ENCODE data around the gene TAF9B.
"Not testable (repeated sequence)": the region's sequence is repeated elsewhere in the genome, so short reads cannot be mapped to it uniquely, and the experiment has no call there.

Gene TAF9B
- total RNA-seq: 21.4 to 39.5 (median 29.3) reads per million in 4 experiments

GRCh38 chrX:78139160-78140123 is at the start of gene TAF9B:
TSS of gene TAF9B (minus strand) at chrX:78139650. CDS start at chrX:78139611, 39 bp downstream.
- peak; percentile 65 for DNase-seq

- DNase-seq: no peak
Measured at GRCh38 chrX:78182881-78183280, 43.4 kb upstream of the TAF9B start.

- no peak for DNase-seq
Measured at GRCh38 chrX:78181307-78181706, 41.9 kb upstream of the TAF9B start.

DNA sequence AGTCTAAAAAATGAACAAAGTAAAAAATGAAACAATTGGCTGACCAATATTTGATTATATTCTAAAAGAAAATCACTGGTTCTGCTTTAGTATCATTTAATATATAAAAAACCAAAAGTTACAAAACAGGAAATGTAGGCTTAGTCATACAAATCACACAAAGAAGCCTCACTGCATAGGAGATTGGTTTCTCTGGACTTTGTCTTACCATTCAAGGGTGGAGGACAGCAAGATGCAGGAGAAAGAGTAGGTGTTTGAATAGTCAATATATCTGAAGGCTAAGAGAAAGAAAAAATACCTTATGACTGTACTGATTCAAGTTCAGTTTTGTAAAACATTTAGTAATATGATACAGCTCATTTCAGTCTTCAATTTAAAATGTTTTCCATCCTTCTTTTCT is 28.6 kb upstream of the TAF9B start:
- no peak for DNase-seq

- DNase-seq: no peak
Measured at GRCh38 chrX:78165425-78165824, 26.0 kb upstream of the TAF9B start.

DNA sequence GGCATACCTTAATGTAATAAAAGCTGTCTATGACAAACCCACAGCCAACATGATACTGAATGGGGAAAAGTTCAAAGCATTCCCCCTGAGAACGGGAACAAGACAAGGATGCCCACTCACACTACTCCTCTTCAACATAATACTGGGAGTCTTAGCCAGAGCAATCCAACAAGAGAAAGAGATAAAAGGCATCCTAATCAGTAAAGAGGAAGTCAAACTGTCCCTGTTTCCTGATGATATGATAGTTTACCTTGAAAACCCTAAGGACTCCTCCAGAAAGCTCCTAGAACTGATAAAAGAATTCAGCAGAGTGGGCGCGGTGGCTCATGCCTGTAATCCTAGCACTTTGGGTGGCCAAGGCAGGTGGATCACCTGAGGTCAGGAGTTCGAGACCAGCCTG is 23.7 kb upstream of the TAF9B start:
- DNase-seq: not testable (repeated sequence)

GRCh38 chrX:78160711-78161110 is 21.3 kb upstream of the TAF9B start:
- DNase-seq: not testable (repeated sequence)

GRCh38 chrX:78157846-78158245 is 18.4 kb upstream of the TAF9B start:
- DNase-seq: not testable (repeated sequence)

DNA sequence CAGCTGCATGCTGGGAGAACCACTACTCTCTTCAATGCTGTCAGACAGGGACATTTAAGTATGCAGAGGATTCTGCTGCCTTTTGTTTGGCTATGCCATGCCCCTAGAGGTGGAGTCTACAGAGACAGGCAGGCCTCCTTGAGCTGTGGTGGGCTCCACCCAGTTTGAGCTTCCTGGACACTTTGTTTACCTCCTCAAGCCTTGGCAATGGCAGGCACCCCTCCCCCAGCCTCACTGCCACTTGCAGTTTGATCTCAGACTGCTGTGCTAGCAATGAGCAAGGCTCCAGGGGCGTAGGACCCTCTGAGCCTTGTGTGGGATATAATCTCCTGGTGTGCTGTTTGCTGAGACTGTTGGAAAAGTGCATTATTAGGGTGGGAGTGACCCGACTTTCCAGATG is 17.9 kb upstream of the TAF9B start:
- not testable (repeated sequence) for DNase-seq

- not testable (repeated sequence) for DNase-seq
Measured at GRCh38 chrX:78147002-78147540, 7.6 kb upstream of the TAF9B start.

GRCh38 chrX:78140206-78140605 is 756 bp upstream of the TAF9B start:
- no peak for DNase-seq

- no peak for DNase-seq
Measured at GRCh38 chrX:78133238-78133960, 6.1 kb downstream of the TAF9B start.

DNA sequence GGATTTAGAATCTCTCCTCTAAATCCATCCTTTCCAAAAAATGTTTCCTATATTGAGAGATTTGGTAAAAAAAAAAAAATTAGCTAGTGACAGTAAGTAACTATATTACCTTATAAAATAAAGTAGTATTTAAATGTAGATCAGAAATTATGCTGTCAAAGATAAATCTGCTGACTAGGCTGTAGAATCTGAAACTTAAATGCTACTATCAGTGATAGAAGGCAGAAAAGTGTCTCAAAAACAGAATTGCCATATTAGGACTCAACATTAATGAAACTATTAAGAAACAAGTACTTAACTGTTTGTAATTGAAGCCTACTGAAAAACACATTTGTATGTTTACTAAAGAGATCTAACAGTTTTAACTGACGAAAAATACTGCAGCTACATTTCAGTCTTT is 8.3 kb downstream of the TAF9B start:
- no peak for DNase-seq

DNA sequence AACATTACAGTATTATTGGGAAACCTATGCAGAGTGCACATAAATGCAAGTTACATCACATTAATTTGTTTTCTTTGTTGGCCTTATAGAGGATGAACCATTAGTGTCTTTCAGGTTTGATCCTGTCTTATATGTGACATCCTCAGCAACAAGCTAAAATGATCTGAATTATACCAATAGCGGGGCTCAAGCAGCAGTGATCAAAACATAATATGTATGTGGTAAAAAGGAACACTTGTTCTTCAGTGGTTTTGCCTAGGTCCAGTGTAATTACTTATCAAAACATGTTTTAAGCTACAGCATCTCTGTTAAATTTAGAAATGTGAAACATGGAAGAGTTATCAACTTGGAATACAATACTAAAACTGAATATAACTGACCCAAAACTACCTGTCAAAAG is 9.1 kb downstream of the TAF9B start:
- DNase-seq: no peak

- no peak for DNase-seq
Measured at GRCh38 chrX:78129714-78130113, 9.7 kb downstream of the TAF9B start.

- not testable (repeated sequence) for DNase-seq
Measured at GRCh38 chrX:78125781-78126180, 13.7 kb downstream of the TAF9B start.

GRCh38 chrX:78125148-78125547 is 14.3 kb downstream of the TAF9B start:
- DNase-seq: no peak

GRCh38 chrX:78124307-78124706 is 15.1 kb downstream of the TAF9B start:
- DNase-seq: no peak

DNA sequence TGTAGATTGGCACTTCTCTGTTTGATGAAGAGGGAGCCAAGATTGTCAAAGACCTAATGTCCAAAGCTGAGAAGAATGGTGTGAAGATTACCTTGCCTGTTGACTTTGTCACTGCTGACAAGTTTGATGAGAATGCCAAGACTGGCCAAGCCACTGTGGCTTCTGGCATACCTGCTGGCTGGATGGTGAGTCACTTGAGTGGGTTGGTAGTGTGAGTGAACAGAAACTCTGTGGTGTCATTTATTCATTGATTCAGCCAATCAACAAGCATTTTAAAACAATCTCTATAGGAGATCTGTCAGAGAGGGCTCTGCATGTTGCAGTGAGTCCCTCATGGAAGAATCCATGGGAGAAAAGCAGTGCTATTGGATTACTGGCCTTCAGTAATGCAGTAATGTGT is 16.3 kb downstream of the TAF9B start:
- DNase-seq: no peak

- DNase-seq: no peak
Measured at GRCh38 chrX:78119521-78120227, 19.8 kb downstream of the TAF9B start.

- DNase-seq: no peak
Measured at GRCh38 chrX:78118628-78119027, 20.8 kb downstream of the TAF9B start.

DNA sequence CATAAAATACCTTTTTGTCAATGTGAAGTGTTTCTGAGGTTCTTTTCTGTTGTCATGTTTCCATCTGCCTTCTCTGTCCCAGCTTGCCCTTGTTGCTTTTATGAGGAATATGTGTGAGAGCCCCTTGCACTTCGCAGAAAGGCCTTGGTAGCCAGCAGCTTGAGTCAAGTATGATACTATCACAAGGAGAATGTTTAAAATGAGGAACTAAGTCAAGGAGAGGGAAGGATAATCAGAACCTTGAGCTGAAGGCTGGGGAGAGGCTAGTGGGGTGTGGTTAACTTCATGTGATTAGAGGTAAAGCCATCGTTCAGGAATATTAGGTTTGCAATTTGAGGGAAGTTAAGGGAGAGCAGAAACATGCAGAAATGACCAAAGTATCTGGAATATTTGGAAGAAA is 22.7 kb downstream of the TAF9B start:
- no peak for DNase-seq

DNA sequence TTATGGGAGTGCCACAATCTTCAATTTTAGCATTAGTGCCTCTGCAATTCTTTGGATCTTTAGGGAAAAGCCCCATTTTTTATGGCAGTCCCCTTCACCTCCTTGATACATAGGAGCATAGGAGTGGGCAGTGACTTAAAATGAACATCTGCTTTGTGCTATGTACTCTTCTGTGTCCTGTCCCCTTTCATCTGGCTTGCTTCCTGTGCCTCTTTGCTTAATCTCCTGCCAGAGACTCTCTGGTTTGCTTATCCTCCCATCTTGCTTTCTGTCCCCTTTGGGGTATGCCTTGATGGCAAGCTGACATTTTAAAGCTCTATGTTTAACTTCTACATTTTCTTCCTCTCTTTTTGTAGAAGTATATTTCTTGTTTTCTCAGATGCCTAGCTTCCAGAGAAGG is 23.1 kb downstream of the TAF9B start:
- no peak for DNase-seq

Data from effector CD8-positive, alpha-beta T cell (primary cell).